SH-SY5Y (cell line): Measurements from ENCODE around the gene GBP6.

Experiments used
- GATA2 ChIP-seq: IDR thresholded peaks from 2 replicates; pipeline ENCODE4 v1.6.1; 2011; ENCODE audit warnings: mild to moderate bottlenecking, low read depth, low read length
- GATA3 ChIP-seq: IDR thresholded peaks from 2 replicates; pipeline ENCODE4 v1.6.1; 2011; ENCODE audit warnings: low read depth, mild to moderate bottlenecking, low read length, moderate library complexity

The GBP6 gene, protein sequence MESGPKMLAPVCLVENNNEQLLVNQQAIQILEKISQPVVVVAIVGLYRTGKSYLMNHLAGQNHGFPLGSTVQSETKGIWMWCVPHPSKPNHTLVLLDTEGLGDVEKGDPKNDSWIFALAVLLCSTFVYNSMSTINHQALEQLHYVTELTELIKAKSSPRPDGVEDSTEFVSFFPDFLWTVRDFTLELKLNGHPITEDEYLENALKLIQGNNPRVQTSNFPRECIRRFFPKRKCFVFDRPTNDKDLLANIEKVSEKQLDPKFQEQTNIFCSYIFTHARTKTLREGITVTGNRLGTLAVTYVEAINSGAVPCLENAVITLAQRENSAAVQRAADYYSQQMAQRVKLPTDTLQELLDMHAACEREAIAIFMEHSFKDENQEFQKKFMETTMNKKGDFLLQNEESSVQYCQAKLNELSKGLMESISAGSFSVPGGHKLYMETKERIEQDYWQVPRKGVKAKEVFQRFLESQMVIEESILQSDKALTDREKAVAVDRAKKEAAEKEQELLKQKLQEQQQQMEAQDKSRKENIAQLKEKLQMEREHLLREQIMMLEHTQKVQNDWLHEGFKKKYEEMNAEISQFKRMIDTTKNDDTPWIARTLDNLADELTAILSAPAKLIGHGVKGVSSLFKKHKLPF

DNA sequence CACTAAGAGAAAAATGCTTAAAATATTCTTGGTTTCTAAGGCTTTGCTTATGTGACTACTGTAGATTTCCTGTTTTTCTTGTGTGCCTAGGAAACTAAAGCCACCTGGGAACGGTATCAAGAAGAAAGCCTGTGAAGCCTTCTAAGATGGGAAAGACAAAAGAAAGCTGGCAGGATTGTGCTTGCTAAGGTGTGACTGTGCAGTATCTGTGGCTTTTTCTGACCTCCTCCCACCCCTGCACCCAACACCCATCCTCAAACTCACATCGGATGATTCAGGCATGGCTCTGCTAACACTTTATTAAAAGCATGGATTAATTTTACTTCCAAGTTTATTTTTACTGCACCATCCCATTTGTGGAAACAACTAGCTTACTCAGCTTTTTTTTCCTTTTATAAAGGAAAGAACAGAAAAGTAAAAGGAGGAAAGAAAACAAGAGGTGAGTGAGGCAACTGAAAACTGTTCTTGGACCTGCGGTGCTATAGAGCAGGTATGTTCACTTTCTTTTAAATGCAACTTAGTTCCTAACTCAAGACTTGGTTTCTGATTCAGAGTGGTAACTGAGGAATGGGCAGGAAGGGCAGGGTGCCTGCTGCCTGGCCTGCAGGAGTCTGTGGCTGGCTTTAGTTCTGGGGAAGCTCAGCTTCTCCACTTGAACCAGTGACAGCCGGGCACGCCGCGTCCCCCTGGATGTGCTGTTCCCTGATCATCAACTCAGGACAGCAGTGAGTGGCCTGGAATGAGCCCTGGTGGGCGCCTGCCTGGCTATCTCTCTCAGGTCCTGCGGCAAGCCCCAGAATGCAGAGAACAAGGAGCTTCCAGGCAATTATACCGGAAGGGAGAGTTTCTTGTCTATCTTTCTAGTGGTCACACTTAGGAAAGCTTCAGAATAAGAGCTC, at the start of gene GBP6:
GBP6 (plus strand) TSS at position 422 of the 899 bp plus-strand sequence. CDS start 4,493 bp downstream, outside the sequence.
- TF ChIP-seq GATA2 (no peak), GATA3 (no peak)

DNA sequence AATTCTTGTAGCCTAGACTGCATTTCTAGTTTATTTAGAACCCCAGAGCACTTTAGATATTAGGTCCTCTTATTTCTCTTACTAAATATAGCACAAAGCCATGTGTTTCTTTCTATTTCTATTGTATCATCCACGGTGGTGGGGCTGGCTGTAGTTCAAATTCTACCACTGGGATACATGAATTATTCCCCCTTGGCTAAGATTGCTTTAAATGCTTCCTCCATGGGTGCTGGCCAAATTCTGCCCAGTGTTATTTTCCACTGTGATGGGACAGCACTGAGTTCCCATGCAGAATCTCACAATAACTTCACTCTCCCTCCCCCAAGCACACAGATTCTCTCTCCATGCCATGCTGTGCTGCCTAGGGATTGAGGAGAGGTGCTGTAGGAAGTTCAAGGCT, 41.5 kb upstream of the GBP6 start:
- TF ChIP-seq GATA2 (no peak), GATA3 (no peak)

DNA sequence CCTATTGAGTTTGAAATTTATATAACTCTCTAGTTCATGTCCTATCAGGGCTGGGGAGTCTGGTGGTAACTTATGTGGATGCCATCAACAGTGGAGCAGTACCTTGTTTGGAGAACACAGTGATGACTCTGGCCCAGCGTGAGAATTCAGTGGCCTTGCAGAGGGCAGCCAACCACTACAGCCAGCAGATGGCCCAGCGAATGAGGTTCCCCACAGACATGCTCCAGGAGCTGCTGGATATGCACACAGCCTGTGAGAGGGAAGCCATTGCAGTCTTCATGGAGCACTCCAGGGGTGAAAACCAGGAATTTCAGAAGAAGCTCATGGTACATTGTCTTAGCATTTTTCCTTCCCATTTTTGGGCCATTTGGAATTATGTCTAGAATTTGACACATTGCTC, 32.0 kb upstream of the GBP6 start:
- no peak for TF ChIP-seq GATA3
- no peak for TF ChIP-seq GATA2

DNA sequence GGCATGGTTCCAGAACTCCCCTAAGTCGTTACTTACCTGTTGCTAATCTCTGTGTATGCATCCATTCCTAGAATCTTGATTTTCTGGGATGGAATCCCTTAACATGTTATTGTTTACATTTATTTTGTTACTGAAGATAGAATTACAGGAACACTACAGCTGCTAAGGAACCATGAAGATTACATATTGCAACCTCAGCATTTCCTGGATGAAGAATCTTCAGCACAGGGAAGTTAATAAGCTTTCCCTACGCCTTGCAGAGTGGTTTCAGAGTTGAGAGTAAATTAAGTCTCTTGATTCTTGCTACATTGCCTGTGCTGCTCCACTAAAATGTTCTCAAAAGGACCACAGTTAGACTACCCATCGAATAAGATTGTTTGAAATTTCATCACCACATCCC, 31.4 kb upstream of the GBP6 start:
- TF ChIP-seq GATA3 (no peak), GATA2 (no peak)

DNA sequence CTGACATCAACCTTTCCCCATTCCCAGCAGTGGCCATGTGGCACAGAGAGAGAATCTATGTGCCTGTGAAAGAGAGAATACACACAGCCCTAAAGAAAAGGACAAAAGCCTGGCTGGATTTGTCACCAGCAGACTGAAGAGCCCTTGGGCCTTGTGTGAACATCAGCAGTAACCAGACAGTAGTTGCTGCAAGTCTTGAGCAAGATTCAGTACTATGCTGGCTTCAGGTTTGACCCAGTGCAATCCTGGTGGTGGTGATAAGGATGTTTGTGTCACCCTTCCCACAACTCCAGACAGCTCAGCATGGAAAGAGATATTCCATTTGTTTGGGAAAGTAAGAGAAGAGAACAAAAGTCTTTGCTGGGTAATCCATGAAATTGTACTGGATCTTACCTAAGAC, 28.4 kb upstream of the GBP6 start:
- TF ChIP-seq GATA3: no peak
- TF ChIP-seq GATA2: no peak

DNA sequence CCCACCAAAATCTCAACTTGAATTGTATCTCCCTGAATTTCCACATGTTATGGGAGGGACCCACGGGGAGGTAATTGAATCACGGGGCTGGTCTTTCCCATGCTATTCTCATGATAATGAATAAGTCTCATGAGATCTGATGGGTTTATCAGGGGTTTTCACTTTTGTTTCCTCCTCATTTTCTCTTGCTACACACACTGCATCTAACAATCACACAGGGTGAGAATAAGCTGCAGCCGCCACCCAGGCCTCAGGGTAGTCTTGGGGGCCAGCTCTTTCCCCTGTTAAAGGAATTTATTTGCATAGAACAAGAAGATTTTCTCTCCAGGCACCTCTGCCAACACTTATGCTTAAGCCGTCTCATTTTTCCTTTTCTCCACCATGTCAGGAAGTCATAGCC, 26.0 kb upstream of the GBP6 start:
- TF ChIP-seq GATA3: no peak
- TF ChIP-seq GATA2: no peak

DNA sequence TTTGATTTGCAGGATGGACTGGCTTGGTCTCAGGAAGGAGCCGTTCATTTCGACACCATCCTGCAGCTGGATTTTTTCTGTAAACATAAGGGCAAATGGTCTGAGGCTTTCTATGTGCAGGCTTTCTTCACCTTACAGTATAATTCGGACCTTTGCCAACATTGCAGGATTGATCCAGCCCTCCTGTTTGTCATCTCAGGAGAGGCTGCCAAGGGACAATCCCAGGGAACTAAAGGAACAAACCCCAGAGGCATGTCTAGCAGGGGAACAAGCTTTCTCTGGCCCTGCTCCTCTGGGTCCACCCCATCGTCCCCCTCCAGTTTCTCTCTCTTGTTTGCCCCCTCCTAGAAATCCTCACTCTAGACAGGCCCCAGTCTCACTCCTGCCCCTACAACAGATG, 24.8 kb upstream of the GBP6 start:
- TF ChIP-seq GATA2 (no peak), GATA3 (no peak)

DNA sequence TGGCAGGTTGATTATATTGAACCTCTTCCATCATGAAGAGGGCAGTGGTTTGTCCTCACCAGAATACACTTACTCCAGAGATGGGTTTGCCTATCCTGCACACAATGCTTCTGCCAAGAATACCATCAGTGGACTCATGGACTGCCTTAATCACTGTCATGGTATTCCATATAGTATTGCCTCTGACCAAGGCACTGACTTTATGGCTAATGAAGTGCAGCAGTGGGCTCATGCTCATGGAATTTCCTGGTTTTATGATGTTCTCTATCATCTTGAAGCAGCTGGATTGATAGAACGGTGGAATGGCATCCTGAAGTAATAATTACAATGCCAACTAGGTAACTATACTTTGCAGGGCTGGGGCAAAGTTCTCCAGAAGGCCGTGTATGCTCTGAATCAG, 16.6 kb upstream of the GBP6 start:
- TF ChIP-seq GATA3 (no peak), GATA2 (no peak)

DNA sequence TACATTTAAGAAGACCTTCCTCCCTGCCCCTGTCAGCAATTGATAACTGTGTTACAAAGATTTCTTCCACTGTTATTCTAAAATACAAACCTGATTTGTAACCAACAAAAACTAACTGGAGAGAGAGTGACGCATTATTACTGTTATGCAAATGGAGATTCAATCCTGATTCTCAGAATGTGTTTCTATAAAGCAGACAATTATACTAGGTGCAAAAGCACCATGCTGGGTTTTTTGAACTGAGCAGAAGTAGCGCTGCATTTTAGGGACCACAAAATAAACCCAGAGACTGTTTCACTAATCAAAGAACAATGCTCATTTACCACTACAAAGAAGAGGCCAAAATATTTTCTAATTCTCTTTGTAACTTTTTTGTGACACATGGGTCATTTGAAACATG, 13.6 kb upstream of the GBP6 start:
- no peak for TF ChIP-seq GATA3
- no peak for TF ChIP-seq GATA2

DNA sequence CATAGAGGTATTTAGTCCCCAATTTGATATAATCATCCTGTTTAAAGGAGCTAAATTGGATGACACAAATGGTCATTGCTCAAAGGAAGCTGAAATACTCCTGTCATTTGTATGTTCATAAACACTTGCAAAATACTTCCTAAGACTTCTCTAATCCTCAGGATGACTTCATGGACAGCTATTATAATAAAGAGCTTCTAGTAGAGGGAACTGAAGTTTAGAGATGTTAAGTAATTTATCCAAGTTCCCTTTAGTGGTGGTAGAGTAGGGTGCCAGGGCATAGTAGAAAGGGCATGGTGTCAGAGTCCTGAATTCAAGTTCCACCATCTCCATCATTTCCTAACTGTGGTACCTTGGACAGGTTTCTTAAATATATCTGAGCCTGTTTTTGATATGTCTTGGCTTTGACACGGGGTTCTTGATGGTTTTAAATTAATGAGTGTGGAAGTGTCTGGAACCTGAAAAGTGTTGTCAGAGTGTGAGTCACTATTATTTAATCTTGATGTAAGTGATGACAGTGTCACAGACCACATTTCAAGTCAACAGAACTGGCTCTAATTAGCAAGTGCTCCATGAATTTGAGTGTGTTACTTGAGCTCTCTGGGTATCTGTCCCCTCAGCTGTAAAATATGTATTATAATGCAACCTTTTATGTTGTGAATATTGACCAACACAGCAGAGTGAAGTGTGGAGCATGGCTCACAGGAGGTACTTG, 12.1 kb upstream of the GBP6 start:
- TF ChIP-seq GATA3 (no peak), GATA2 (no peak)

DNA sequence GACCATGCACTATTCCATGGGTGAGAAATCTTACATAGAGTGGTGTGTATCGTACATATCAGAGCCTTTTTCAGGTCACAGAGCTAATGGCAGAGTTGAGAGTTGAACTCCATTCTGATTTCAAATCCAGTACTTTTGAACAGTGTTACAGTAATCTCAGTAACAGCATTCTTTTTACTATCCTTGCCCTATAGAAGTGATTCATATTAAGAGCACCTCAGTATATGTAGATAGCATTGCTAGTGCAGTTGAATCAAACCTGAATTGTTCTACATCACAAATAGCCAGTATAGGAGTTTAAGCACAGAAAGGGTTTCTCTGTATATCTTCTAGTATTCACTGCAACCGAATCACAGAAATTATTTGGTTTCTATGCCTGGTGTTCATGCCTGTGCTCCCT, 11.4 kb upstream of the GBP6 start:
- TF ChIP-seq GATA2 (no peak), GATA3 (no peak)

DNA sequence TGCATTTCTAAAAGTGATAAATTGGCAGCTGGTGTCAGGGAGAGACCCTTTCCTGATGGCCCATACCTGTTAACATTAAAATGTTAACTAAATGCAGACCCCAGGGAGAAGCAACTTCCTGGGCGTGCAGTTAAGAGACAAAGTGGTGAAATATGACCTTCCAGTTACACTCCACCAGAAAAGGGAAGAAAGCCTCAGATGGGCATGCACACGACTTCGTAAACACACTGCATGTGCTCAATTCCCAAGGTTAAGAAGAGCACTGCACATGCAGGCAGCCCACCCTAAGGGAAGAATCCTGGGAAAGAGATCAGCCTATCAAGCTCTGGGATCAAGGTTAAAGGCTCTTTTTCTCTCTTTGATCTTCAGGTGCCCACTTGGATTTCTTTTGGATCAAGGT, 9.7 kb upstream of the GBP6 start:
- TF ChIP-seq GATA2: no peak
- TF ChIP-seq GATA3: no peak

DNA sequence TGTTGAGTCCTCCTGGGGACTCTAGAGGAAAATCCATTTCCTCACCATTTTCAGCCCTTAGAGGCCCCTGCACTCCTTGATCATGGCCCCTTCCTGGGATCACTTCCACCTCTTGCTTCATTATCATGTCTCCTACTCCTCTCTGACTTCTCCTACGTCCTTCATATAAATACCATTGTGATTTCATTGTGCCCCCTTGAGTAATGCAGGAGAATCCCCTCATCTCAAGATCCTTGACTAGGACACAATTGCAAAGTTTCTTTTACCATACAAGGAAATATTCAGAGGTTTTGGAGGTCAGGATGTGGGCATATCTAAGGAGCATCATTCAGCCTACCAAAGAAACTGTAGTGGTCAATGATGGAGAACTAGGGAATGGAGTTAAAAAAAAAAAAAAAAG, 8.8 kb upstream of the GBP6 start:
- TF ChIP-seq GATA3 (no peak), GATA2 (no peak)

DNA sequence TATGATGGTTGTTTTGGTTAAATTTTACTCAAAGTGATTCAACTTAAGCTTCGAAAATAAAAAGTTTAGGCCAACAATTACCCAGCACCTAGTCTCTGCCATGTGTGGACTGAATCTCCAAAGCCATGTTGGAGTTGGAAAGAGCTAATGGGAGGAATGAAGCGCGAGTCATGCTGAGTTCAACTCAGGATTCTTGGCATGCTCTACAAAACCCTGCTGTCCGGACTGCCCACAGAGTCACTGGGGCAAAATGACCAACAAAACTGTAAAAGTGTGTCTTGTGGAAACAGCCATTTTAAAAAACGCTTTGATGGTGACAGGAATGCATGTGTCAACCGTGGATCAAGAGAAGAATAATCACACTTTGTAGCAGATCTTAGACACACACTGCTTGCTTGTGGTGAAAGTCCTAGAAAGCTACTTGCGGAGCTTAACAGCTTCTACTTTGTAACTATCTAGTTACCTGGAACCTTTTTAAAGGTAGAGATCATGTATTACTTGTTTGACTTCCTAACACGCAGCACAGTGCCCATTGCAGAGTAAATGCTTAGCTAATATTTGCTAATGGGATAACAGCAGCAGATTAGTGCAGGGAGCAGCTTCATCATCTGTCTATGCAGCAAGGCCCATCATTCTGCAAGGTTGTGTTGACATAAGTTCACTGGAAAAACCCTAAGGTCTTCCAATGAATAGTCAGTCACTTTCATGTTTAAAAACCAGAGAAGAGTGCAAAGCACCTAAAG, 7.0 kb upstream of the GBP6 start:
- TF ChIP-seq GATA2 (no peak), GATA3 (no peak)
